Epithelial cell of prostate (primary cell): ENCODE results near the gene REG4.
"Not testable (repeated sequence)": the region's sequence is repeated elsewhere in the genome, so short reads cannot be mapped to it uniquely, and the experiment has no call there.

Experiments
- DNase-seq: peaks from one replicate; pipeline ENCODE4 v3.0.0-alpha.2; 2011; ENCODE audit warnings: low read depth, low spot score
- H3K27ac ChIP-seq: fragments of 450-650 bp; 2 replicates; pipeline ENCODE4 v1.5.1; 2017; ENCODE audit warnings: mild to moderate bottlenecking

REG4 gene

GRCh38 chr1:119811387-119811786 is at the start of gene REG4:
REG4 (minus strand) TSS chr1:119811460; CDS start chr1:119808769, 2,691 bp downstream.
- no peak for DNase-seq
- no peak within 1 kb of the TSS for H3K27ac ChIP-seq

- DNase-seq: peak; percentile 14
- no peak overlapping the region for H3K27ac ChIP-seq
These were observed 48.4 kb upstream of the REG4 start for GRCh38 chr1:119859647-119860046.

- DNase-seq, H3K27ac ChIP-seq: not testable (repeated sequence)
These were observed 47.4 kb upstream of the REG4 start for GRCh38 chr1:119858556-119859214.

GRCh38 chr1:119858126-119858525 is 46.9 kb upstream of the REG4 start:
- no peak for DNase-seq
- H3K27ac ChIP-seq: no peak overlapping the region

- H3K27ac ChIP-seq: no peak overlapping the region
- no peak for DNase-seq
These were observed 41.9 kb upstream of the REG4 start for GRCh38 chr1:119853155-119853554.

- H3K27ac ChIP-seq, DNase-seq: not testable (repeated sequence)
These were observed 32.9 kb upstream of the REG4 start for GRCh38 chr1:119844206-119844605.

- H3K27ac ChIP-seq: no peak overlapping the region
- no peak for DNase-seq
These were observed 30.0 kb upstream of the REG4 start for GRCh38 chr1:119841306-119841705.

- DNase-seq: no peak
- no peak overlapping the region for H3K27ac ChIP-seq
These were observed 29.5 kb upstream of the REG4 start for GRCh38 chr1:119840745-119841144.

- no peak overlapping the region for H3K27ac ChIP-seq
- no peak for DNase-seq
These were observed 27.0 kb upstream of the REG4 start for GRCh38 chr1:119838236-119838635.

- DNase-seq: no peak
- H3K27ac ChIP-seq: no peak overlapping the region
These were observed 23.7 kb upstream of the REG4 start for GRCh38 chr1:119834990-119835389.

- H3K27ac ChIP-seq: no peak overlapping the region
- DNase-seq: no peak
These were observed 19.8 kb upstream of the REG4 start for GRCh38 chr1:119831027-119831426.

GRCh38 chr1:119829625-119830024 is 18.4 kb upstream of the REG4 start:
- H3K27ac ChIP-seq: no peak overlapping the region
- no peak for DNase-seq

GRCh38 chr1:119829006-119829405 is 17.7 kb upstream of the REG4 start:
- H3K27ac ChIP-seq, DNase-seq: not testable (repeated sequence)

- H3K27ac ChIP-seq: no peak overlapping the region
- DNase-seq: no peak
These were observed 17.0 kb upstream of the REG4 start for GRCh38 chr1:119828266-119828665.

- no peak overlapping the region for H3K27ac ChIP-seq
These were observed 15.8 kb upstream of the REG4 start for GRCh38 chr1:119827010-119827409.

GRCh38 chr1:119822406-119822805 is 11.1 kb upstream of the REG4 start:
- no peak for DNase-seq
- no peak overlapping the region for H3K27ac ChIP-seq

More at GRCh38 chr1:119827010-119827409, 15.8 kb upstream of the REG4 start:
- no peak for DNase-seq

- no peak overlapping the region for H3K27ac ChIP-seq
These were observed 6.9 kb upstream of the REG4 start for GRCh38 chr1:119818181-119818580.

GRCh38 chr1:119816407-119816806 is 5.1 kb upstream of the REG4 start:
- no peak for DNase-seq
- H3K27ac ChIP-seq: no peak overlapping the region

More at GRCh38 chr1:119818181-119818580, 6.9 kb upstream of the REG4 start:
- DNase-seq: no peak

GRCh38 chr1:119815928-119816327 is 4.7 kb upstream of the REG4 start:
- DNase-seq: no peak
- no peak overlapping the region for H3K27ac ChIP-seq

- H3K27ac ChIP-seq: no peak overlapping the region
- DNase-seq: no peak
These were observed 4.1 kb upstream of the REG4 start for GRCh38 chr1:119815361-119815760.

GRCh38 chr1:119814288-119814687 is 3.0 kb upstream of the REG4 start:
- H3K27ac ChIP-seq: no peak overlapping the region
- DNase-seq: no peak

GRCh38 chr1:119811985-119812557 is 811 bp upstream of the REG4 start:
- H3K27ac ChIP-seq: no peak overlapping the region
- no peak for DNase-seq
